Endothelial cell of umbilical vein (primary cell): Measurements from ENCODE around the gene MT1F. TPM values are rescaled to one million over a fixed set of nuclear protein-coding genes. Genes with fewer than 3 reads are reported as not detected.
"Not testable (repeated sequence)": the region's sequence is repeated elsewhere in the genome, so short reads cannot be mapped to it uniquely, and the experiment has no call there.

Experiments used
- BruUV-seq: library from RNA; stranded (reverse); fragments of 400-500 nt; replicated peaks from 2 replicates; lab custom pipeline; 2021; lab: Mats Ljungman, UMichigan
- CTCF ChIA-PET: fragments of 300-600, 350-600 bp; sonication (Branson Sonifier 250); formaldehyde crosslinking; loops from one replicate; lab custom pipeline; 2021; ENCODE audit warnings: antibody characterized with exemption, inconsistent platforms; lab: Charles Lee
- POLR2A ChIA-PET: fragments of 300-600, 350-600 bp; sonication (Branson Sonifier 250); formaldehyde crosslinking; loops from one replicate; lab custom pipeline; 2021; ENCODE audit warnings: antibody characterized with exemption, inconsistent platforms; lab: Charles Lee
- DNase-seq: peaks from one replicate; pipeline ENCODE4 v3.0.0-alpha.2; 2011; ENCODE audit warnings: low read depth, low spot score
- FAIRE-seq: peaks from 2 replicates; lab custom pipeline; 2011; peaks lifted over from hg19 to GRCh38; lab: Jason Lieb, UNC
- H2AFZ ChIP-seq: 2 replicates; pipeline ENCODE4 v1.6.0; 2012; ENCODE audit warnings: low read depth, low read length, control low read depth, inconsistent platforms
- H3K27ac ChIP-seq: 2 replicates; pipeline ENCODE4 v1.5.1; 2011; ENCODE audit warnings: low read depth, mild to moderate bottlenecking, control low read depth, low read length, moderate library complexity; ENCODE audit not compliant: insufficient read depth
- H3K27me3 ChIP-seq, 2 experiments: 2 replicates each; pipeline versions ENCODE4 v1.6.0 to v1.6.1; 2011; ENCODE audit warnings: low read length in 2 of 2, mixed read lengths in 1 of 2; ENCODE audit not compliant: control insufficient read depth in 2 of 2, insufficient read depth in 2 of 2
- H3K36me3 ChIP-seq, 2 experiments: 2 replicates in 1 of 2; 3 replicates in 1 of 2; pipeline ENCODE4 v1.5.1; 2011; ENCODE audit warnings: low read length in 2 of 2, mild to moderate bottlenecking in 1 of 2, moderate library complexity in 1 of 2; ENCODE audit not compliant: control insufficient read depth in 2 of 2, insufficient read depth in 2 of 2; ENCODE audit errors: extremely low read depth in 1 of 2
- H3K4me1 ChIP-seq: 3 replicates; pipeline ENCODE4 v1.5.1; 2011; ENCODE audit warnings: mild to moderate bottlenecking, low read length; ENCODE audit not compliant: control insufficient read depth, insufficient read depth; ENCODE audit errors: extremely low read depth
- H3K4me2 ChIP-seq: 2 replicates; pipeline ENCODE4 v1.6.1; 2011; ENCODE audit warnings: low read length, control low read depth, mixed read lengths; ENCODE audit not compliant: insufficient read depth
- H3K4me3 ChIP-seq, 3 experiments: fragments of 200-600 bp in 1 of 3; sonication (generic), shearing (Covaris generic) in 1 of 3; replicated peaks in 1 of 3; 2 replicates each; pipeline ENCODE4 v1.5.1; 2011 to 2016; ENCODE audit warnings: control low read depth in 3 of 3, low read length in 3 of 3, mild to moderate bottlenecking in 2 of 3, inconsistent platforms in 1 of 3, low read depth in 1 of 3, moderate library complexity in 1 of 3; ENCODE audit not compliant: insufficient read depth in 1 of 3
- H3K79me2 ChIP-seq: 2 replicates; pipeline ENCODE4 v1.6.0; 2012; ENCODE audit warnings: low read length, inconsistent platforms; ENCODE audit not compliant: control insufficient read depth, insufficient read depth
- H3K9ac ChIP-seq: replicated peaks from 2 replicates; pipeline ENCODE3; 2011; ENCODE audit warnings: low read length, control low read depth; ENCODE audit not compliant: insufficient read depth; ENCODE audit errors: extremely low read depth
- H3K9me1 ChIP-seq: replicated peaks from 3 replicates; pipeline ENCODE4 v1.6.0; 2011; ENCODE audit warnings: mild to moderate bottlenecking, low read length; ENCODE audit not compliant: control insufficient read depth, insufficient read depth; ENCODE audit errors: extremely low read depth
- H3K9me3 ChIP-seq: replicated peaks from 2 replicates; pipeline ENCODE4 v1.5.1; 2012; ENCODE audit warnings: low read length, inconsistent platforms; ENCODE audit not compliant: control insufficient read depth, insufficient read depth
- H4K20me1 ChIP-seq: replicated peaks from 2 replicates; pipeline ENCODE3; 2011; ENCODE audit warnings: mild to moderate bottlenecking, low read length; ENCODE audit not compliant: control insufficient read depth, insufficient read depth; ENCODE audit errors: extremely low read depth
- EZH2 ChIP-seq: IDR thresholded peaks from 2 replicates; pipeline ENCODE4 v1.6.1; 2012; ENCODE audit warnings: borderline replicate concordance, low read depth, mild to moderate bottlenecking, moderate library complexity, low read length, inconsistent platforms; ENCODE audit not compliant: severe bottlenecking
- FOS ChIP-seq: IDR thresholded peaks from 2 replicates; pipeline ENCODE4 v1.6.1; 2011; ENCODE audit warnings: mild to moderate bottlenecking, low read length, moderate library complexity, borderline replicate concordance; ENCODE audit not compliant: insufficient read depth
- GATA2 ChIP-seq: IDR thresholded peaks from 2 replicates; pipeline ENCODE4 v1.7.0; 2011; ENCODE audit warnings: low read depth, mild to moderate bottlenecking, moderate library complexity, mixed read lengths, low read length; ENCODE audit not compliant: insufficient read length, insufficient read depth
- JUN ChIP-seq: IDR thresholded peaks from 2 replicates; pipeline ENCODE4 v1.6.1; 2011; ENCODE audit warnings: borderline replicate concordance, low read depth; ENCODE audit not compliant: insufficient read length, insufficient read depth
- MYC ChIP-seq: IDR thresholded peaks from one replicate; pipeline ENCODE4 v1.6.1; 2011; ENCODE audit warnings: mild to moderate bottlenecking, low read depth, low read length
- POLR2A ChIP-seq: IDR thresholded peaks from 2 replicates; pipeline ENCODE4 v1.6.1; 2012; ENCODE audit warnings: low read depth, mild to moderate bottlenecking, control low read depth, low read length
- POLR2AphosphoS5 ChIP-seq: IDR thresholded peaks from 2 replicates; pipeline ENCODE4 v1.6.1; 2012; ENCODE audit warnings: low read depth, mild to moderate bottlenecking, control low read depth, low read length, moderate library complexity; ENCODE audit not compliant: insufficient read depth
- dilution Hi-C: fragments of 300-500 bp; cut with MboI; formaldehyde crosslinking; loops from one replicate; pipeline ENCODE4 v1.15.0; 2019; ENCODE audit warnings: low sequenced_read_pairs; ENCODE audit not compliant: extremely low pct_ligation_motif_present
- intact Hi-C: fragments of 100-400 bp; cut with micrococcal nuclease; formaldehyde crosslinking; loops from one replicate; pipeline ENCODE4 v1.10.0; 2022
- polyA plus RNA-seq, 4 experiments: library from polyadenylated mRNA; depleted of rRNA in 3 of 4; stranded (reverse) in 3 of 4; unstranded in 1 of 4; fragments of >200 nt; gene quantifications; 2 replicates each; pipeline versions ENCODE4 v1.2.1 to v1.2.3, GENCODE V29; 2011 to 2012; ENCODE audit warnings: missing spikeins in 1 of 4
- total RNA-seq: library from RNA; stranded (reverse); gene quantifications from 2 replicates; pipeline ENCODE4 v1.2.3, GENCODE V29; 2021
- TF ChIP-seq, protein P1 (sequence below): IDR thresholded peaks from 2 replicates; pipeline ENCODE4 v1.6.1; 2011; ENCODE audit not compliant: insufficient read depth, insufficient read length
- TF ChIP-seq, protein P2 (sequence below), 2 donors: IDR thresholded peaks; 1 replicate in 1 of 2; 2 replicates in 1 of 2; pipeline ENCODE4 v1.5.1; 2011; ENCODE audit warnings: low read length in 2 of 2, mild to moderate bottlenecking in 2 of 2, moderate library complexity in 2 of 2, control low read depth in 1 of 2, inconsistent platforms in 1 of 2, low read depth in 1 of 2; ENCODE audit not compliant: insufficient read depth in 1 of 2; ENCODE audit errors: extremely low read depth in 1 of 2

MT1F gene
- total and polyA plus RNA-seq, 2 donors (not counting 3 experiments of a cell fraction or from before 2014, with no cell fraction given): 2.2 to 2.6 TPM

DNA sequence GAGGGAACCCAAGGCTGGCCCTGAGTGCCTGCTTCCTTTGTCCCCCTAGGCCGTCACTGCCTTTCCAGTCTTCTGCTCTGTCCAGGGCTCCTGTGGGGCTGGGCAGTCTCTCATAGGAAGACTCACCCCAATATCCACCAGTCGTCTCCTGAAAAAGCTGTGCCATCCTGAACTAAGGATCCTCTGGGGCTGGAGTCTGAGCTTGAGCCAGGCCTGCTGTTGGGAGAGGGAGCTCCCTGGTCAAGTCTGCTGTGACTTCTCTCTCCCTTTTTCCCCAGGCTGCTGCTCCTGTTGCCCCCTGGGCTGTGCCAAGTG is 12.8 kb downstream of the MT1F start:
- Histone ChIP-seq H3K79me2 (no peaks in the 10 kb centered on the region), H3K9me3 (no peaks in the 10 kb centered on the region), H3K4me2 (no peak overlapping the region), H2AFZ (no peak overlapping the region), H3K9ac (no peak overlapping the region), H4K20me1 (no peaks in the 10 kb centered on the region), H3K27ac (no peak overlapping the region), H3K27me3 (peaks cover 70 to 85% of the 10 kb centered on the region in 2 experiments), H3K9me1 (no peaks in the 10 kb centered on the region), H3K4me3 (no peak overlapping the region), H3K36me3 (no peaks in the 10 kb centered on the region), H3K4me1 (no peaks in the 10 kb centered on the region)
- TF ChIP-seq, protein P1, sequence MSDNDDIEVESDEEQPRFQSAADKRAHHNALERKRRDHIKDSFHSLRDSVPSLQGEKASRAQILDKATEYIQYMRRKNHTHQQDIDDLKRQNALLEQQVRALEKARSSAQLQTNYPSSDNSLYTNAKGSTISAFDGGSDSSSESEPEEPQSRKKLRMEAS: no peak
- no peak for TF ChIP-seq MYC
- TF ChIP-seq FOS: no peak
- no peak for TF ChIP-seq POLR2AphosphoS5
- TF ChIP-seq JUN: no peak
- TF ChIP-seq EZH2: no peak
- TF ChIP-seq, protein P2, sequence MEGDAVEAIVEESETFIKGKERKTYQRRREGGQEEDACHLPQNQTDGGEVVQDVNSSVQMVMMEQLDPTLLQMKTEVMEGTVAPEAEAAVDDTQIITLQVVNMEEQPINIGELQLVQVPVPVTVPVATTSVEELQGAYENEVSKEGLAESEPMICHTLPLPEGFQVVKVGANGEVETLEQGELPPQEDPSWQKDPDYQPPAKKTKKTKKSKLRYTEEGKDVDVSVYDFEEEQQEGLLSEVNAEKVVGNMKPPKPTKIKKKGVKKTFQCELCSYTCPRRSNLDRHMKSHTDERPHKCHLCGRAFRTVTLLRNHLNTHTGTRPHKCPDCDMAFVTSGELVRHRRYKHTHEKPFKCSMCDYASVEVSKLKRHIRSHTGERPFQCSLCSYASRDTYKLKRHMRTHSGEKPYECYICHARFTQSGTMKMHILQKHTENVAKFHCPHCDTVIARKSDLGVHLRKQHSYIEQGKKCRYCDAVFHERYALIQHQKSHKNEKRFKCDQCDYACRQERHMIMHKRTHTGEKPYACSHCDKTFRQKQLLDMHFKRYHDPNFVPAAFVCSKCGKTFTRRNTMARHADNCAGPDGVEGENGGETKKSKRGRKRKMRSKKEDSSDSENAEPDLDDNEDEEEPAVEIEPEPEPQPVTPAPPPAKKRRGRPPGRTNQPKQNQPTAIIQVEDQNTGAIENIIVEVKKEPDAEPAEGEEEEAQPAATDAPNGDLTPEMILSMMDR (IDR thresholded peaks at IDR 0.05; ENCODE audit: extremely low read depth in 1 of 2, insufficient read depth in 1 of 2, low read depth in 1 of 2, low read length in 2 of 2): no peak
- no peak for TF ChIP-seq POLR2A
- no peak for TF ChIP-seq GATA2
- POLR2A ChIA-PET: no interaction called here
- no peak for DNase-seq
- intact Hi-C loops: no loop called here
- no TSS peak for BruUV-seq
- no peak for FAIRE-seq
- dilution Hi-C loops: no loop called here
- CTCF ChIA-PET: interaction anchor here (1.3 kb wide), 1 partner anchor 31 kb away, joined by 5 read pairs; no protein-coding TSS in a partner anchor

DNA sequence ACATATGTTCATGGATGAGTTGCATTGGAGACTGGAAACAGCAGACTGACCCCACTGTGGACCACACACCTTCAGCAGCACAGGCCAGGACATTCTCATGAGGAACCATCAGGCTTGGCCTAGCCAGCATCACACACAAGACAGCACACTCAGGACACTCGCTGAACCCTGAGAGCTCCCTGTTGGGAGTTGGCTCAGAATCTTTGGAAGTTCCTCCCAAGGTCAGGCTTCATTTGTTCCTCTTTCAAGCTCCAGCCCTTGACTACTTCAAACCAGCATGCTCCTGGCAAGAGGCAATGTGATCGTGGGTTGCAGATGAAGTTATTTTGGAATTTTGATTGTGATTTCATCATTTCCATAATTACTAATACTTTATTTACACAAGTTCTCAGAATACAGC is 13.9 kb downstream of the MT1F start:
- H2AFZ ChIP-seq, H3K4me3 ChIP-seq, H3K36me3 ChIP-seq, H4K20me1 ChIP-seq, POLR2A ChIA-PET, H3K27ac ChIP-seq, BruUV-seq, H3K4me1 ChIP-seq, DNase-seq, H3K9me1 ChIP-seq, H3K79me2 ChIP-seq, H3K9ac ChIP-seq, H3K9me3 ChIP-seq, dilution Hi-C loops, intact Hi-C loops, H3K4me2 ChIP-seq: not testable (repeated sequence)
- H3K27me3 ChIP-seq: peaks cover 70 to 79% of the 10 kb centered on the region in 2 experiments
- FAIRE-seq: peak; percentile 68
- CTCF ChIA-PET: interaction anchor here (2.4 kb wide), 1 partner anchor 20 kb away, joined by 6 read pairs; the partner anchor contains the start of gene MT1B

DNA sequence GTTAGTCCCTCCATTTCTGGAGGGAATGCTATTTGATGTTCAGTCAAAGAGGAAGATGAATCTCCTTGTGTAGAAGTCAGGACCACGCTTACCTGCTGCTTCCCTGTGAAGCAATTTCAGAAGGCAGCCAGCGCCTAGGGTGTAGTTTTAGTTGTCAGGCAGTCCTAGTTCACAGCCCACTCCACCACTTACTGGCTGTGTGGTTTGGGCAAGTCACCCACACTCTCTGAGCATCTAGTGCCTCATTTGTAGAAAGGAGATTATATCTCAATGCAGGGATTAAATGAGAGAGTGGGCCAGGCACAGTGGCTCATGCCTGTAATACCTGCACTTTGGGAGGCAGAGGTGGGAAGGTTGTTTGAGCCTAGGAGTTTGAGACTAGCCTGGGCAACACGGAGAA is 14.4 kb downstream of the MT1F start:
- H3K36me3 ChIP-seq, H3K27ac ChIP-seq, H2AFZ ChIP-seq, dilution Hi-C loops, H3K4me3 ChIP-seq, H3K9me1 ChIP-seq, BruUV-seq, intact Hi-C loops, H3K79me2 ChIP-seq, H3K9ac ChIP-seq, POLR2A ChIA-PET, H3K9me3 ChIP-seq, H4K20me1 ChIP-seq, DNase-seq, H3K4me2 ChIP-seq, H3K4me1 ChIP-seq, FAIRE-seq: not testable (repeated sequence)
- CTCF ChIA-PET: interaction anchor here (2.2 to 2.4 kb wide), 2 partner anchors 20 to 29 kb away, joined by 6 to 24 read pairs; partner anchors contain the start of gene MT1B
- peaks cover 66 to 75% of the 10 kb centered on the region in 2 experiments for H3K27me3 ChIP-seq
